Neural progenitor cell (in vitro differentiated cells): ENCODE data around the gene RAB1A.

Experiments used
- CTCF ChIP-seq: fragments of 200-600 bp; sonication (generic); IDR thresholded peaks from 2 replicates; pipeline ENCODE4 v1.5.1; 2017; ENCODE audit warnings: antibody characterized with exemption, mild to moderate bottlenecking
- EZH2 ChIP-seq: fragments of 200-600 bp; sonication (generic); IDR thresholded peaks from 2 replicates; pipeline ENCODE4 v1.6.1; 2017; ENCODE audit warnings: antibody characterized with exemption, mild to moderate bottlenecking, moderate library complexity

- TF ChIP-seq CTCF, result no peak
- no peak for TF ChIP-seq EZH2
These were observed 28.8 kb downstream of the RAB1A start for GRCh38 chr2:65101071-65101470.
